Kidney epithelial cell (primary cell): ENCODE results near the gene LRCOL1. TPM values are rescaled to one million over a fixed set of nuclear protein-coding genes. Genes with fewer than 3 reads are reported as not detected.

ENCODE experiments used
- DNase-seq: peaks from one replicate; pipeline ENCODE4 v3.0.0-alpha.2; 2010; ENCODE audit warnings: low read depth
- H3K27me3 ChIP-seq: 2 replicates; pipeline ENCODE4 v1.6.0; 2011; ENCODE audit warnings: low read length; ENCODE audit not compliant: control insufficient read depth, insufficient read depth
- H3K36me3 ChIP-seq: 2 replicates; pipeline ENCODE4 v1.5.1; 2011; ENCODE audit warnings: low read length; ENCODE audit not compliant: control insufficient read depth, insufficient read depth
- H3K4me3 ChIP-seq: 2 replicates; pipeline ENCODE4 v1.5.1; 2011; ENCODE audit warnings: low read depth, mild to moderate bottlenecking, control low read depth, low read length
- total RNA-seq: library from RNA; depleted of rRNA; stranded (reverse); fragments of >200 nt; gene quantifications from 2 replicates; pipeline ENCODE4 v1.2.3, GENCODE V29; 2015
- TF ChIP-seq, protein P1 (sequence below): IDR thresholded peaks from 2 replicates; pipeline ENCODE4 v1.5.1; 2011; ENCODE audit warnings: mild to moderate bottlenecking, moderate library complexity, low read length, control low read depth, inconsistent platforms; ENCODE audit not compliant: insufficient read depth, poor library complexity, severe bottlenecking

The LRCOL1 gene
- total RNA-seq, 1 donor from 2014 or later, result not detected

DNA sequence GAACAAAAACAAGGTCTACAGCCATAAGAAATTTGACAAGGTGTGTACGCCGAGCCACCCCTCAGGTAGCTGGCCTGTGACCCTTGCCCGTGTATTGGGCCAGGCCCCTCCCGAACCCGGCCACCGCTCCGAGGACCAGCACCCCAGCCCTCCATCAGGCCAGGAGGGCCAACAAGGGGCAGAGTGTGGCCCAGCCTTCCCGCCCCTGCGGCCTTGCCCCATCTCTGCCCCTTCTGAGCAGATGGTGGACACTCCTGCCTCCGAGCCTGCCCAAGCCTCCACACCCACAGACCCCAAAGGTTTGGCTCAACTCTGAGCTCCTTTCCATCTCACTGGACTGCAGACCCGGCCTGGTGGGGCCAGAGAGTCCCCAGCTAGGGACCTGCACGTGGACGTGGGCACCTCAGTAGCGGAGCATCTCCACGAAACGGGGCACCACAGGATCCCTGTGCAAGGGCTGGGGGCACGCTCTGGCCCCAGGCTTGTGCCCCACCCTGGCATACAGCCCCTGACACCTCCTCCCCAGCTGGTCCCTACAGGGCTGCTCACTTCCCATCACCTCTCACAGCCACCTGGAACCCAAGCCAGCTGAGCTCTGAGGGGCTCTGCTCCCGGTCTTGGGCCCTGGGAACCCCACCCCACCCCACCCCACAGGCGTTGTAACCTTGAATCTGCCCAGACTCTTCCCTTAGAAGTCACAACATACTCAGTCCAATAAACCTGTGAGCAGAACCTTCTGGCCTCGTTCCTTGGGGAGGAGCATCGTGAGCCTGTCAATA is 11.5 kb upstream of the LRCOL1 start:
- TF ChIP-seq, protein P1, sequence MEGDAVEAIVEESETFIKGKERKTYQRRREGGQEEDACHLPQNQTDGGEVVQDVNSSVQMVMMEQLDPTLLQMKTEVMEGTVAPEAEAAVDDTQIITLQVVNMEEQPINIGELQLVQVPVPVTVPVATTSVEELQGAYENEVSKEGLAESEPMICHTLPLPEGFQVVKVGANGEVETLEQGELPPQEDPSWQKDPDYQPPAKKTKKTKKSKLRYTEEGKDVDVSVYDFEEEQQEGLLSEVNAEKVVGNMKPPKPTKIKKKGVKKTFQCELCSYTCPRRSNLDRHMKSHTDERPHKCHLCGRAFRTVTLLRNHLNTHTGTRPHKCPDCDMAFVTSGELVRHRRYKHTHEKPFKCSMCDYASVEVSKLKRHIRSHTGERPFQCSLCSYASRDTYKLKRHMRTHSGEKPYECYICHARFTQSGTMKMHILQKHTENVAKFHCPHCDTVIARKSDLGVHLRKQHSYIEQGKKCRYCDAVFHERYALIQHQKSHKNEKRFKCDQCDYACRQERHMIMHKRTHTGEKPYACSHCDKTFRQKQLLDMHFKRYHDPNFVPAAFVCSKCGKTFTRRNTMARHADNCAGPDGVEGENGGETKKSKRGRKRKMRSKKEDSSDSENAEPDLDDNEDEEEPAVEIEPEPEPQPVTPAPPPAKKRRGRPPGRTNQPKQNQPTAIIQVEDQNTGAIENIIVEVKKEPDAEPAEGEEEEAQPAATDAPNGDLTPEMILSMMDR, result no peak
- no peaks in the 10 kb centered on the region for H3K36me3 ChIP-seq
- H3K4me3 ChIP-seq, result no peak overlapping the region
- H3K27me3 ChIP-seq, result peaks cover 38% of the 10 kb centered on the region
- DNase-seq, result no peak

DNA sequence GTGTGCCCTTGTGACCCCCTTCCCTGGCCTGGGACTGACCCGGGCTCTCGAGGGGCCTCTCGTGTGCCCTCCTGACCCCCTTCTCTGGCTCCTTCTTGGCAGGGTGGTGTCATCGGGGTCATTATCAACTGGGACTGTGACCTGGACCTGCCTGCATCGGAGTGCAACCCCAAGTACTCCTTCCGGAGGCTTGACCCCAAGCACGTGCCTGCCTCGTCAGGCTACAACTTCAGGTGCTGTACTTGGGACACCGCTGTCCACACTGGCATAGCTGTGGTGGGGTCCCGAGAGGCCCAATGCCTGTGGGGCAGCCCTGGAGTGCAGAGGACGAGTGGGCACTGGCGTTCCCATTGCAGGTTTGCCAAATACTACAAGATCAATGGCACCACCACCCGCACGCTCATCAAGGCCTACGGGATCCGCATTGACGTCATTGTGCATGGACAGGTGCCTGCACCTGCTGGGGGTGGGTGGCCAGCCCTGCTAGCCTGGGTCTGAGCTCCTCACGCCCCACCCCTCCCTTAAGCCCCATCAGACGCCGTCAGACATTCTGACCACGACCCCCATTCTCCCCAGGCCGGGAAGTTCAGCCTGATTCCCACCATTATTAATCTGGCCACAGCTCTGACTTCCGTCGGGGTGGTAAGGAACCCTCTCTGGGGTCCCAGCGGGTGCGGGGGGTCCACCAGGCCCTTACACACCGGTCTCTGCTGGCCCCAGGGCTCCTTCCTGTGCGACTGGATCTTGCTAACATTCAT is 10.7 kb upstream of the LRCOL1 start:
- no peak for DNase-seq
- Histone ChIP-seq H3K36me3 (no peaks in the 10 kb centered on the region), H3K4me3 (no peak overlapping the region), H3K27me3 (peaks cover 45% of the 10 kb centered on the region)
- TF ChIP-seq, protein P1, result no peak

DNA sequence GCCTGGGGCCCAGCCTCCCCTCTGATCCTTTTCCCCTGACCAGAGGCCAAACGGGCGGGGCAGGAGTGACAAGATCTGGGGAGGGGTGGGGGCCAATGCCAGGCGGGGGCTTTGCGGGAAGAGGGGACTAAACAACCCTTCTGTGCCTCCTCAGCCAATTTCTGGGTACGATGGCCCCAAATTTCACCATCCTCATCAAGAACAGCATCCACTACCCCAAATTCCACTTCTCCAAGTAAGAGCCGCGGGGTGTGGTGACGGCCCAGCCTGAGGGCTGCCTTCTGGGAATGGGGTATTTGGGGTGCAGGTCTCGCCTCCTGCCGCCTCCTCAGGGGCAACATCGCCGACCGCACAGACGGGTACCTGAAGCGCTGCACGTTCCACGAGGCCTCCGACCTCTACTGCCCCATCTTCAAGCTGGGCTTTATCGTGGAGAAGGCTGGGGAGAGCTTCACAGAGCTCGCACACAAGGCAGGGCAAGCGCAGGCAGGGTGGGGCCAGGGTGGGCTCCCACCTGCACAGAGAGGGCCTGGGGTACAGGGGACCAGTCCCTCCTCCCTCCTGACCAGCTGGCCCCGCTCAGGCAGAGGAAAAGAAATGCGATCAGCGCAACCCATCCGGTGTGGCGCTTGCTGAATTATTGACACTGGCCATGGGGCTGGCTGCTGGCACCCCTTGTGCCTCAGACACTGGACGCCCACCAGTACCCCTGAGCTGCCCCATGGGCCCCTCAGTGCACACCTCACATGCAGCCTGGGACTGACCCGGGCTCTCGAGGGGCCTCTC is 9.9 kb upstream of the LRCOL1 start:
- TF ChIP-seq, protein P1, result no peak
- no peak for DNase-seq

DNA sequence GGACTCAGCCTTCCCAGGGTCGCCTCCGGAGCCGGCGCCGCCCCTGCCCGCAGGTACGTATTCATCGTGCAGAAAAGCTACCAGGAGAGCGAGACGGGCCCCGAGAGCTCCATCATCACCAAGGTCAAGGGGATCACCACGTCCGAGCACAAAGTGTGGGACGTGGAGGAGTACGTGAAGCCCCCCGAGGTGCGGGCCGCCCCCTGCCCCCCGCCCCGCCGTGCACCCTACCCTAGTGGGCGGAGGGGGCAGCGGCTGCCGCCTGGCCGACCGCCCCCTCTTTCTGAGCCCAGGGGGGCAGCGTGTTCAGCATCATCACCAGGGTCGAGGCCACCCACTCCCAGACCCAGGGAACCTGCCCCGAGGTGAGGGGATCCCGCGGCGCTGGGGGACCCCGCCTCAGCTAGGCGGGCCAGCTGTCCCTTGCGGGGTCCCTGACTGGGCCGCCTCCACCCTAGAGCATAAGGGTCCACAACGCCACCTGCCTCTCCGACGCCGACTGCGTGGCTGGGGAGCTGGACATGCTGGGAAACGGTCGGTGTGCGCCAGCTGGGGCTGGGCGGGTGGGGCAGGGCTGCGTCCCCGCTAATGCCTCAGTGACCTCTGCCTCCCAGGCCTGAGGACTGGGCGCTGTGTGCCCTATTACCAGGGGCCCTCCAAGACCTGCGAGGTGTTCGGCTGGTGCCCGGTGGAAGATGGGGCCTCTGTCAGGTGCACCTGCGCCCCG is 9.2 kb upstream of the LRCOL1 start:
- no peaks in the 10 kb centered on the region for H3K36me3 ChIP-seq
- peaks cover 55% of the 10 kb centered on the region for H3K27me3 ChIP-seq
- no peak for DNase-seq
- H3K4me3 ChIP-seq, result no peak overlapping the region
- TF ChIP-seq, protein P1, result no peak

More for the DNA sequence above, 9.9 kb upstream of the LRCOL1 start:
- H3K27me3 ChIP-seq, result peaks cover 52% of the 10 kb centered on the region
- no peaks in the 10 kb centered on the region for H3K36me3 ChIP-seq
- H3K4me3 ChIP-seq, result no peak overlapping the region

DNA sequence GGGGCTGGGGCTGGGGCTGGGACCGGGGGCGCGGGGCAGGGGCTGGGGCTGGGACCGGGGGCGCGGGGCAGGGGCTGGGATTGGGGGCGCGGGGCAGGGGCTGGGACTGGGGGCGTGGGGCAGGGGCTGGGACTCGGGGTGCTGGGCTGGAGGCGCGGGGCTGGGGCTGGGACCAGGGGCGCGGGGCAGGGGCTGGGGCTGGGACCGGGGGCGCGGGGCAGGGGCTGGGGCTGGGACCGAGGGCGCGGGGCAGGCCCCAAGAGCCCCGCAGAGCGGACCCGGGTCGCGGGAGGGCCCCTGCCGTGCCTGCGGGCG is 8.6 kb upstream of the LRCOL1 start:
- no peak for DNase-seq
- TF ChIP-seq, protein P1, result no peak
- H3K4me3 ChIP-seq, result no peak overlapping the region
- H3K36me3 ChIP-seq, result no peaks in the 10 kb centered on the region
- H3K27me3 ChIP-seq, result peaks cover 55% of the 10 kb centered on the region
